ENCODE measurements around the gene GRIA2. TPM values are rescaled to one million over a fixed set of nuclear protein-coding genes. Genes with fewer than 3 reads are reported as not detected.

GRIA2 gene
- total and polyA plus RNA-seq, 4 donors, result 3.6 to 23.5 (median 15.7) TPM

DNA sequence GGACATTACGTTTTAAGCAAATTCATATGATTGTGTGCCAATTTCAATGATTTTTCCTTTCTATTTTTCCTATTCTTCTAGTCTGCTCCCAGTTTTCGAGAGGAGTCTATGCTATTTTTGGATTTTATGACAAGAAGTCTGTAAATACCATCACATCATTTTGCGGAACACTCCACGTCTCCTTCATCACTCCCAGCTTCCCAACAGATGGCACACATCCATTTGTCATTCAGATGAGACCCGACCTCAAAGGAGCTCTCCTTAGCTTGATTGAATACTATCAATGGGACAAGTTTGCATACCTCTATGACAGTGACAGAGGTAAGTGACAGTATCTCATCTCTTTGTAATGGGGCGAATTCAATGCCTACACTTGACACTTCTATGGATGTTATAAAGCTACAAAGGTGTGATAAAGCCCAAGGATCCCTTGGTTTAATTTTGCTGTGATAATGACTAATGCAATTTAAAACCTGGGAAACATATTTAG, 83.0 kb downstream of the GRIA2 start:
- Histone ChIP-seq H3K27me3 (ENCODE audit: control insufficient read depth in 1 of 2, insufficient read depth in 2 of 2, low read length in 1 of 2) (no peaks in the 10 kb centered on the region), H3K4me1 (ENCODE audit: control insufficient read depth in 1 of 2, insufficient read depth in 2 of 2, low read length in 2 of 2) (peaks cover 2 to 6% of the 10 kb centered on the region in 2 donors), H3K9me3 (ENCODE audit: control insufficient read depth, low read length) (no peaks in the 10 kb centered on the region), H3K4me3 (ENCODE audit: low read length in 2 of 2) (no peak overlapping the region), H3K36me3 (ENCODE audit: control insufficient read depth in 1 of 2, insufficient read depth in 2 of 2, low read length in 1 of 2) (no peaks in the 10 kb centered on the region), H3K27ac (ENCODE audit: low read depth in 1 of 2, low read length in 2 of 2) (no peak overlapping the region)
- intact Hi-C loops (cut with DNase I), result no loop called here
- 72% methylated on average over 6 of the region's 6 CpGs for WGBS, 2 donors
- no peak for ATAC-seq (ENCODE audit: low FRiP score)
- no peak for DNase-seq

DNA sequence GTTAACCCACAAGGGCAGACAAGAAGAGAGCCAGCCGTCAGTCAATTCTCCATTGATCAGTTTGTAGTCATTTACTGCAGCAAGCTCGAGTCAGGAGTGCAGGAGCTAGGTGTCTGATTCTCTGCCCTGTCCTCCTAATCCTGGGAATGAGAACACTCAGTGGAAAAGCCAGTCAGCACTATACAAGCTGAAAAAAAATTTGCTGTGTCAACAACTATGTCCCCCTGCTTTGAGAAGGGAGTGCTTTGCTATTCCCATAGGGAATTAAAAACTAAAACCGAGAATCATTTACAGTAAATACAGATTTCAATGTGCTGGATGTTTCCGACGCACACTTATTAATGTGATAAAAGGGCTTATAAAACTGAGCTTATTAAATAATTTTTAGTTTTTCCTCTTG, 84.2 kb downstream of the GRIA2 start:
- Histone ChIP-seq H3K4me1 (ENCODE audit: control insufficient read depth in 1 of 2, insufficient read depth in 2 of 2, low read length in 2 of 2) (peaks cover 2 to 6% of the 10 kb centered on the region in 2 donors), H3K27ac (ENCODE audit: low read depth in 1 of 2, low read length in 2 of 2) (no peak overlapping the region), H3K9me3 (ENCODE audit: control insufficient read depth, low read length) (no peaks in the 10 kb centered on the region), H3K36me3 (ENCODE audit: control insufficient read depth in 1 of 2, insufficient read depth in 2 of 2, low read length in 1 of 2) (no peaks in the 10 kb centered on the region), H3K27me3 (ENCODE audit: control insufficient read depth in 1 of 2, insufficient read depth in 2 of 2, low read length in 1 of 2) (no peaks in the 10 kb centered on the region), H3K4me3 (ENCODE audit: low read length in 2 of 2) (no peak overlapping the region)
- intact Hi-C loops (cut with DNase I), result no loop called here
- DNase-seq, result no peak
- 92 to 93% methylated on average over 5 of the region's 5 CpGs for WGBS, 2 donors
- ATAC-seq (ENCODE audit: low FRiP score), result no peak

DNA sequence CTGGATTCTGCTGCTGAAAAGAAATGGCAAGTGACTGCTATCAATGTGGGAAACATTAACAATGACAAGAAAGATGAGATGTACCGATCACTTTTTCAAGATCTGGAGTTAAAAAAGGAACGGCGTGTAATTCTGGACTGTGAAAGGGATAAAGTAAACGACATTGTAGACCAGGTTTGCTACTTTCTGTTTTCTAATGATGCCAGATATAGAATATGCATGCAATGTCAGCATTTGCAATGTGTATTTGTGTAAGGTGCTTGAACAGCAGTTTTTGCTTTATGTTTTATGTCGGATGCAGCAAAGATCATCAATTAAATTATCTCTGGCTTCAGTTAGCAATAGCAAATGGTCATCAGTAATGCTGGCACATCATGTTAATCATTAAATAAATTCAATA, 92.2 kb downstream of the GRIA2 start:
- no peak for DNase-seq
- WGBS, 2 donors, result 36 to 37% methylated on average over 5 of the region's 5 CpGs
- H3K27me3 ChIP-seq (ENCODE audit: control insufficient read depth in 1 of 2, insufficient read depth in 2 of 2, low read length in 1 of 2), result no peaks in the 10 kb centered on the region
- no peak for ATAC-seq (ENCODE audit: low FRiP score)
- intact Hi-C loops (cut with DNase I), result no loop called here
- H3K4me1 ChIP-seq (ENCODE audit: control insufficient read depth in 1 of 2, insufficient read depth in 2 of 2, low read length in 2 of 2), result no peaks in the 10 kb centered on the region
- no peaks in the 10 kb centered on the region for H3K36me3 ChIP-seq (ENCODE audit: control insufficient read depth in 1 of 2, insufficient read depth in 2 of 2, low read length in 1 of 2)
- H3K27ac ChIP-seq (ENCODE audit: low read depth in 1 of 2, low read length in 2 of 2), result no peak overlapping the region
- H3K4me3 ChIP-seq (ENCODE audit: low read length in 2 of 2), result peak overlapping the region in 1 of 2 donors; percentile 26
- no peaks in the 10 kb centered on the region for H3K9me3 ChIP-seq (ENCODE audit: control insufficient read depth, low read length)

DNA sequence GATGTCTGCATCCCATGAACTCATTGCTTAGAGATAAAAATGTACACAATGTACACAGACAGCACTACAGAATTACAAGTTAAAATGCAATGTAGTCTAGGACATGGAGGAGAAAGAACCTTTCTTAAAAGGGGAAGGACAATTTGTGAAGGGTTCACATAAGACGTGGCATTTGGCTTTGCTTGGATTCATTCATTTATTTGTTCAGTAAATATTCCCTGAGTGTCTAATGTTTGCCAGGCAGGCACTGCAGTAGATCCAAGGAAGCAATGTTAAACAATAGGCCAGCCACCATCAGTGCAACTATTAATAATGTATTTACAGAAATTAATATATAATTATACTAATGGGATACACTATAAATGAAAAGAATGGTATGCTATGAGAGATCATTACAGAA, 94.4 kb downstream of the GRIA2 start:
- Histone ChIP-seq H3K4me1 (ENCODE audit: control insufficient read depth in 1 of 2, insufficient read depth in 2 of 2, low read length in 2 of 2) (peaks cover 0 to 2% of the 10 kb centered on the region in 2 donors), H3K9me3 (ENCODE audit: control insufficient read depth, low read length) (no peaks in the 10 kb centered on the region), H3K27me3 (ENCODE audit: control insufficient read depth in 1 of 2, insufficient read depth in 2 of 2, low read length in 1 of 2) (no peaks in the 10 kb centered on the region), H3K4me3 (ENCODE audit: low read length in 2 of 2) (no peak overlapping the region), H3K27ac (ENCODE audit: low read depth in 1 of 2, low read length in 2 of 2) (no peak overlapping the region), H3K36me3 (ENCODE audit: control insufficient read depth in 1 of 2, insufficient read depth in 2 of 2, low read length in 1 of 2) (no peaks in the 10 kb centered on the region)
- ATAC-seq (ENCODE audit: low FRiP score), result no peak
- WGBS, 2 donors, result 5 to 10% methylated on average over 1 of the region's 1 CpG
- DNase-seq, result no peak
- intact Hi-C loops (cut with DNase I), result no loop called here

DNA sequence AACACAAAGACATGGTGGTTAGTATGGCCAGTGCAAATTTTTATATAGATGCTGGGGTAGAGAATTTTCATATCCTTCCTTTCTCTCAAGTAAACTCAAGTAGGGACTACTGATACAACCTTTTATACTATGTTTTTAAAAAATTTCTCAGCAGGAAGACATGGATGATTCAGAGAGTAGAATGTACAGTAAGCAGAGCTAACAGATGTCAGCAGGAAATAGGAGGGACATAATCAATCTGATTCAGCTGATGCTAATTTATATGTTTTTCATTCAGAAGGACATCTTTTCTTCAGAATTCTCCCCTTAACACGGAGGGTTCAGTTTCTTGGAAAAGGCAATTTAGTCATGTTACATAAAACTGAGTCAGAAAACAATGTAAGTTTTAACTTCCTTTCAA, 95.4 kb downstream of the GRIA2 start:
- Histone ChIP-seq H3K4me3 (ENCODE audit: low read length in 2 of 2) (no peak overlapping the region), H3K27me3 (ENCODE audit: control insufficient read depth in 1 of 2, insufficient read depth in 2 of 2, low read length in 1 of 2) (no peaks in the 10 kb centered on the region), H3K9me3 (ENCODE audit: control insufficient read depth, low read length) (no peaks in the 10 kb centered on the region), H3K27ac (ENCODE audit: low read depth in 1 of 2, low read length in 2 of 2) (no peak overlapping the region), H3K4me1 (ENCODE audit: control insufficient read depth in 1 of 2, insufficient read depth in 2 of 2, low read length in 2 of 2) (peaks cover 0 to 2% of the 10 kb centered on the region in 2 donors), H3K36me3 (ENCODE audit: control insufficient read depth in 1 of 2, insufficient read depth in 2 of 2, low read length in 1 of 2) (no peaks in the 10 kb centered on the region)
- no peak for ATAC-seq (ENCODE audit: low FRiP score)
- no peak for DNase-seq
- intact Hi-C loops (cut with DNase I), result no loop called here
- 40 to 41% methylated on average over 1 of the region's 1 CpG for WGBS, 2 donors

DNA sequence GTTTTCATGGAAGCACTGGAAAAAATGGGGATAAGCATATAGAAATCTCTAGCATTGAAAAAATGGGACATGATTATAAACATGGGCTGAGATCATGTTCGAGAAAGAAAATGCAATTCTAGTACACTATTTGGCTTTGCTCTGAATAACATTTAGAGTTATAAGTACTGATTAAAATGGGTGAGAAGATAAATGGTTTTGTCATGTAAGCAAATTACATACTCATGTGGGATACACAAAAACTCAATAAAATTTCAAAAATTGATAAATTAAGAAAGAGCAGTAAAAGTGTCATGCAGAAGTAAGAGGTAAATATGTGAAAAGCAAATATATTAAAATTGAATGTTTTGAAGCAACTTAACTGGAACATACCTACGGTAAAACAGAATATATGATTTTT, 99.6 kb downstream of the GRIA2 start:
- H3K9me3 ChIP-seq (ENCODE audit: control insufficient read depth, low read length), result no peaks in the 10 kb centered on the region
- H3K27me3 ChIP-seq (ENCODE audit: control insufficient read depth in 1 of 2, insufficient read depth in 2 of 2, low read length in 1 of 2), result no peaks in the 10 kb centered on the region
- H3K4me3 ChIP-seq (ENCODE audit: low read length in 2 of 2), result no peak overlapping the region
- no peak overlapping the region for H3K27ac ChIP-seq (ENCODE audit: low read depth in 1 of 2, low read length in 2 of 2)
- no peaks in the 10 kb centered on the region for H3K36me3 ChIP-seq (ENCODE audit: control insufficient read depth in 1 of 2, insufficient read depth in 2 of 2, low read length in 1 of 2)
- intact Hi-C loops (cut with DNase I), result no loop called here
- ATAC-seq (ENCODE audit: low FRiP score) (no peak), DNase-seq (no peak)
- WGBS, 2 donors, result 95 to 100% methylated on average over 2 of the region's 2 CpGs
- H3K4me1 ChIP-seq (ENCODE audit: control insufficient read depth in 1 of 2, insufficient read depth in 2 of 2, low read length in 2 of 2), result peaks cover 0 to 2% of the 10 kb centered on the region in 2 donors

DNA sequence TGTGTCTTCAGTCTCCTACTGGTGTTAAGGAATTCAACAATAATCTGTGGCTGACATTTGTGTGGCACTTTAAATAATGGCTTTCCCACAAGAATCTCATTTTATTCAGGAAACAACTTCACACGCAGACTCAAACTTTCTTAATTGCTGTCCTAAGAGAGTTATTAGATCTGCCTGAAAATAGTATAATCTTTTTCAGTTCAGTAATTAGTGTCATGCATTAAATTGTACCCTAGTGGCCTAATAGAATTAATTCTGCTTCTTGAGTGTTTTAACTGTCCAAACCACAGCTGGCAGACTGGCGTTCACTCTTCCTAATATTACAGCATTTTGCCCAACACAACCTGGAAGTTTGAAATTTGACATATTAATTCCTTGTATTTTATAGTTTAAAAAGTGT, 107.1 kb downstream of the GRIA2 start:
- intact Hi-C loops (cut with DNase I), result no loop called here
- H3K9me3 ChIP-seq (ENCODE audit: control insufficient read depth, low read length), result no peaks in the 10 kb centered on the region
- H3K27ac ChIP-seq (ENCODE audit: low read depth in 1 of 2, low read length in 2 of 2), result no peak overlapping the region
- ATAC-seq (ENCODE audit: low FRiP score), result no peak
- no peaks in the 10 kb centered on the region for H3K27me3 ChIP-seq (ENCODE audit: control insufficient read depth in 1 of 2, insufficient read depth in 2 of 2, low read length in 1 of 2)
- no peaks in the 10 kb centered on the region for H3K4me1 ChIP-seq (ENCODE audit: control insufficient read depth in 1 of 2, insufficient read depth in 2 of 2, low read length in 2 of 2)
- 92 to 97% methylated on average over 2 of the region's 2 CpGs for WGBS, 2 donors
- no peak overlapping the region for H3K4me3 ChIP-seq (ENCODE audit: low read length in 2 of 2)
- H3K36me3 ChIP-seq (ENCODE audit: control insufficient read depth in 1 of 2, insufficient read depth in 2 of 2, low read length in 1 of 2), result no peaks in the 10 kb centered on the region
- no peak for DNase-seq

DNA sequence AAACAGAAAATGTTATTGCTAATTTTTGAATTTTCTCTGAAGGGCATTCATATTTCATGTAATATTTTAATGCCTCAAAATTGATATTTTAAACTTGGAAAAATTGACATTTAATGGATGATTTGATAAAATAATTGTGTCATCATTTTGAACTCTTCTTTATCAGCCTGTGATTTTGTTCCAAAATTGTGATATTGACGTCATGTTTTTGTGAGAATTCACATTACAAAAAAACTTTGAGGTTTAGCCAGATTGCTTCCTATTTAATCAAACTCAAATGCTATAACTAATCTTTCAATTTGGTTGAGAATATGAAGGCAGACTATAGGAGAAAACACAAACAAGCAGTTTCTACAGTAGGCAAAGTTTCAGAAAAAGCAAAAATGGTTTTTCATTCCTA, 137.4 kb downstream of the GRIA2 start:
- no peaks in the 10 kb centered on the region for H3K36me3 ChIP-seq (ENCODE audit: control insufficient read depth in 1 of 2, insufficient read depth in 2 of 2, low read length in 1 of 2)
- ATAC-seq (ENCODE audit: low FRiP score), result no peak
- H3K27ac ChIP-seq (ENCODE audit: low read depth in 1 of 2, low read length in 2 of 2), result no peak overlapping the region
- WGBS, 2 donors, result 81 to 82% methylated on average over 1 of the region's 1 CpG
- H3K27me3 ChIP-seq (ENCODE audit: control insufficient read depth in 1 of 2, insufficient read depth in 2 of 2, low read length in 1 of 2), result no peaks in the 10 kb centered on the region
- no peak overlapping the region for H3K4me3 ChIP-seq (ENCODE audit: low read length in 2 of 2)
- intact Hi-C loops (cut with DNase I), result loop anchor here in 1 of 2 donors (5.0 kb wide), 1 partner anchor 141 kb away; no protein-coding TSS in a partner anchor
- no peak for DNase-seq
- no peaks in the 10 kb centered on the region for H3K4me1 ChIP-seq (ENCODE audit: control insufficient read depth in 1 of 2, insufficient read depth in 2 of 2, low read length in 2 of 2)
- H3K9me3 ChIP-seq (ENCODE audit: control insufficient read depth, low read length), result no peaks in the 10 kb centered on the region

DNA sequence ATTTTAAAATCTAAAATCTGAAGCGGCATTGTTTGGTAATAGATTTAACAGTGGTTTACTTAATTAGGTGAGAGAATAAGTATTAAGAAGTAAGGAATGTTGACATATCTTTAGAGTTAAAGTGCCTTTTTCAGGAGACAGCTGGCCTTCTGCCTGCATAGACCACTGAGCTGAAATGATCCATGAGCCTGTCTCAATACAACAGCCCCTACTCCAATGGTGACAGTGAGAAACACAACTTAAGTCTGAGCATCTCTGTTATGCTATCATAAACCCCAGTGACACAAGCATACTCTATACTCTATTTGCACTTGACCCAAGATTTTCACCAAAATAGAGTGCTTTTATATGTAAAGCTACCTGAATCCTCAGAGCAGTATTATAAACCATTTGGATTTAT, 137.9 kb downstream of the GRIA2 start:
- intact Hi-C loops (cut with DNase I), result loop anchor here in 1 of 2 donors (5.0 kb wide), 1 partner anchor 141 kb away; no protein-coding TSS in a partner anchor
- DNase-seq (no peak), ATAC-seq (ENCODE audit: low FRiP score) (no peak)
- Histone ChIP-seq H3K27ac (ENCODE audit: low read depth in 1 of 2, low read length in 2 of 2) (no peak overlapping the region), H3K27me3 (ENCODE audit: control insufficient read depth in 1 of 2, insufficient read depth in 2 of 2, low read length in 1 of 2) (no peaks in the 10 kb centered on the region), H3K4me1 (ENCODE audit: control insufficient read depth in 1 of 2, insufficient read depth in 2 of 2, low read length in 2 of 2) (no peaks in the 10 kb centered on the region), H3K4me3 (ENCODE audit: low read length in 2 of 2) (no peak overlapping the region), H3K9me3 (ENCODE audit: control insufficient read depth, low read length) (no peaks in the 10 kb centered on the region), H3K36me3 (ENCODE audit: control insufficient read depth in 1 of 2, insufficient read depth in 2 of 2, low read length in 1 of 2) (no peaks in the 10 kb centered on the region)
- 93 to 96% methylated on average over 1 of the region's 1 CpG for WGBS, 2 donors

Data from aorta (tissue), 5 donors.